ENCODE results near the gene GNAS-AS1. TPM values are rescaled to one million over a fixed set of nuclear protein-coding genes. Genes with fewer than 3 reads are reported as not detected.

The GNAS-AS1 gene
- total and polyA plus RNA-seq, 10 of the 15 experiments (the other 5 are each of a cell fraction or from before 2014, with no cell fraction given): 0.06 to 2.7 (median 1.2) TPM

DNA sequence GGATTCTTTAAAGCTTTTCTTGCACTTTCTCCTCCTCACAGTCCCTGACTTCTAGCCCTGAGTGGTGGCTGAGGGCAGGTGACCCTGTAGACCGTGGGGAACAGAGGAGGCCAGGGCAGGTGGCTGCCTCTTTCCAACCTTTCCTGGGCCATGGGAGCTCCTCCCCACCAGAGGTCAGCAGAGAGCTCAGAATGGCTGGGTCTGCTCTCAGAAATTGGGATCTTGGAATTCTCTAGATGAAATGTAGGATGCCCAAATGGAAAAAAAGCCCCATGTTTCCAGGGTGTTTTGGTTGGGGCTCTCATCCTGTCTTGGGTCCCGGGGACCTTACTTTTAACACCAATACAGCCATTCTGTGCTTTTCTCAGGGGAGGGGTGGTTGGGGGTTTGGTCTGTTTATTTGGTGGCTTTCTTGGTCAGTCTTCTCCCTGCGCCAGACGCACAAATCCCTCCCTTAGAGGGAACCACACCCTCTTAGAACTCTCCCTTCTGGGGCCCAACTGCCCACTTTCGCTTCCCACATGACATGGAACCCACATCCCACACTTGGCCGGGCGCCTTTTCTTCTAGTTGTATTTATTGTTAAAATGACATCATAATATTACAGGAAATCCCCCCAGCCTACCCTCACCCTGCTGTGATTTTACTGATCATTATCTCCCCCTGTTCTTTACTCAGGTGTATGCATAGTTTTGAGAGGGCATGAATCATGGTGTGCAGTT, 19.8 kb upstream of the GNAS-AS1 start (continued):
- TF ChIP-seq, protein P1, sequence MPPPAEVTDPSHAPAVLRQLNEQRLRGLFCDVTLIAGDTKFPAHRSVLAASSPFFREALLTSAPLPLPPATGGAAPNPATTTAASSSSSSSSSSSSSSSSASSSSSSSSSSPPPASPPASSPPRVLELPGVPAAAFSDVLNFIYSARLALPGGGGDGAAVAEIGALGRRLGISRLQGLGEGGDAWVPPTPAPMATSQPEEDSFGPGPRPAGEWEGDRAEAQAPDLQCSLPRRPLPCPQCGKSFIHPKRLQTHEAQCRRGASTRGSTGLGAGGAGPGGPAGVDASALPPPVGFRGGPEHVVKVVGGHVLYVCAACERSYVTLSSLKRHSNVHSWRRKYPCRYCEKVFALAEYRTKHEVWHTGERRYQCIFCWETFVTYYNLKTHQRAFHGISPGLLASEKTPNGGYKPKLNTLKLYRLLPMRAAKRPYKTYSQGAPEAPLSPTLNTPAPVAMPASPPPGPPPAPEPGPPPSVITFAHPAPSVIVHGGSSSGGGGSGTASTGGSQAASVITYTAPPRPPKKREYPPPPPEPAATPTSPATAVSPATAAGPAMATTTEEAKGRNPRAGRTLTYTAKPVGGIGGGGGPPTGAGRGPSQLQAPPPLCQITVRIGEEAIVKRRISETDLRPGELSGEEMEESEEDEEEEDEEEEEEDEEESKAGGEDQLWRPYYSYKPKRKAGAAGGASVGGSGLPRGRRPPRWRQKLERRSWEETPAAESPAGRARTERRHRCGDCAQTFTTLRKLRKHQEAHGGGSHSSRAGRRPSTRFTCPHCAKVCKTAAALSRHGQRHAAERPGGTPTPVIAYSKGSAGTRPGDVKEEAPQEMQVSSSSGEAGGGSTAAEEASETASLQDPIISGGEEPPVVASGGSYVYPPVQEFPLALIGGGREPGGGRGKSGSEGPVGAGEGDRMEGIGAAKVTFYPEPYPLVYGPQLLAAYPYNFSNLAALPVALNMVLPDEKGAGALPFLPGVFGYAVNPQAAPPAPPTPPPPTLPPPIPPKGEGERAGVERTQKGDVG (CRISPR knock-in tag; IDR thresholded peaks at IDR 0.05): no peak
- TF ChIP-seq, protein P2, sequence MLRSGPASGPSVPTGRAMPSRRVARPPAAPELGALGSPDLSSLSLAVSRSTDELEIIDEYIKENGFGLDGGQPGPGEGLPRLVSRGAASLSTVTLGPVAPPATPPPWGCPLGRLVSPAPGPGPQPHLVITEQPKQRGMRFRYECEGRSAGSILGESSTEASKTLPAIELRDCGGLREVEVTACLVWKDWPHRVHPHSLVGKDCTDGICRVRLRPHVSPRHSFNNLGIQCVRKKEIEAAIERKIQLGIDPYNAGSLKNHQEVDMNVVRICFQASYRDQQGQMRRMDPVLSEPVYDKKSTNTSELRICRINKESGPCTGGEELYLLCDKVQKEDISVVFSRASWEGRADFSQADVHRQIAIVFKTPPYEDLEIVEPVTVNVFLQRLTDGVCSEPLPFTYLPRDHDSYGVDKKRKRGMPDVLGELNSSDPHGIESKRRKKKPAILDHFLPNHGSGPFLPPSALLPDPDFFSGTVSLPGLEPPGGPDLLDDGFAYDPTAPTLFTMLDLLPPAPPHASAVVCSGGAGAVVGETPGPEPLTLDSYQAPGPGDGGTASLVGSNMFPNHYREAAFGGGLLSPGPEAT (IDR thresholded peaks at IDR 0.05; ENCODE audit: low read depth): peak; percentile 58; the same call in 1 of the 2 replicates
- TF ChIP-seq ZNF274 (IDR thresholded peaks at IDR 0.05; ENCODE audit: insufficient read depth, insufficient read length) (no peak), SIX5 (IDR thresholded peaks at IDR 0.05; ENCODE audit: low read depth, low read length, severe bottlenecking) (no peak), KDM1A (IDR thresholded peaks at IDR 0.05; ENCODE audit: borderline replicate concordance) (no peak), TCF7 (IDR thresholded peaks at IDR 0.05; ENCODE audit: borderline replicate concordance) (0 out of 2 replicates have a peak, but pooled peaks have one; percentile 43), BCL11A (IDR thresholded peaks at IDR 0.05; ENCODE audit: low read depth, low read length) (peak; percentile 27; the same call in 1 of the 2 replicates)
- TF ChIP-seq, protein P3, sequence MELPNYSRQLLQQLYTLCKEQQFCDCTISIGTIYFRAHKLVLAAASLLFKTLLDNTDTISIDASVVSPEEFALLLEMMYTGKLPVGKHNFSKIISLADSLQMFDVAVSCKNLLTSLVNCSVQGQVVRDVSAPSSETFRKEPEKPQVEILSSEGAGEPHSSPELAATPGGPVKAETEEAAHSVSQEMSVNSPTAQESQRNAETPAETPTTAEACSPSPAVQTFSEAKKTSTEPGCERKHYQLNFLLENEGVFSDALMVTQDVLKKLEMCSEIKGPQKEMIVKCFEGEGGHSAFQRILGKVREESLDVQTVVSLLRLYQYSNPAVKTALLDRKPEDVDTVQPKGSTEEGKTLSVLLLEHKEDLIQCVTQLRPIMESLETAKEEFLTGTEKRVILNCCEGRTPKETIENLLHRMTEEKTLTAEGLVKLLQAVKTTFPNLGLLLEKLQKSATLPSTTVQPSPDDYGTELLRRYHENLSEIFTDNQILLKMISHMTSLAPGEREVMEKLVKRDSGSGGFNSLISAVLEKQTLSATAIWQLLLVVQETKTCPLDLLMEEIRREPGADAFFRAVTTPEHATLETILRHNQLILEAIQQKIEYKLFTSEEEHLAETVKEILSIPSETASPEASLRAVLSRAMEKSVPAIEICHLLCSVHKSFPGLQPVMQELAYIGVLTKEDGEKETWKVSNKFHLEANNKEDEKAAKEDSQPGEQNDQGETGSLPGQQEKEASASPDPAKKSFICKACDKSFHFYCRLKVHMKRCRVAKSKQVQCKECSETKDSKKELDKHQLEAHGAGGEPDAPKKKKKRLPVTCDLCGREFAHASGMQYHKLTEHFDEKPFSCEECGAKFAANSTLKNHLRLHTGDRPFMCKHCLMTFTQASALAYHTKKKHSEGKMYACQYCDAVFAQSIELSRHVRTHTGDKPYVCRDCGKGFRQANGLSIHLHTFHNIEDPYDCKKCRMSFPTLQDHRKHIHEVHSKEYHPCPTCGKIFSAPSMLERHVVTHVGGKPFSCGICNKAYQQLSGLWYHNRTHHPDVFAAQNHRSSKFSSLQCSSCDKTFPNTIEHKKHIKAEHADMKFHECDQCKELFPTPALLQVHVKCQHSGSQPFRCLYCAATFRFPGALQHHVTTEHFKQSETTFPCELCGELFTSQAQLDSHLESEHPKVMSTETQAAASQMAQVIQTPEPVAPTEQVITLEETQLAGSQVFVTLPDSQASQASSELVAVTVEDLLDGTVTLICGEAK (IDR thresholded peaks at IDR 0.05; ENCODE audit: borderline replicate concordance): no peak
- TF ChIP-seq, protein P4, sequence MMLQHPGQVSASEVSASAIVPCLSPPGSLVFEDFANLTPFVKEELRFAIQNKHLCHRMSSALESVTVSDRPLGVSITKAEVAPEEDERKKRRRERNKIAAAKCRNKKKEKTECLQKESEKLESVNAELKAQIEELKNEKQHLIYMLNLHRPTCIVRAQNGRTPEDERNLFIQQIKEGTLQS (IDR thresholded peaks at IDR 0.05; ENCODE audit: borderline replicate concordance, extremely low read depth, low read depth, low read length): no peak
